ENCODE results near the gene MARCHF2.

GRCh38 chr19:8446061-8446709, 33.1 kb downstream of the MARCHF2 start:
- TF ChIP-seq EZH2 (IDR thresholded peaks at IDR 0.05; ENCODE audit: borderline replicate concordance, low read depth, low read length, severe bottlenecking) (no peak), POLR2A (IDR thresholded peaks at IDR 0.05; ENCODE audit: low read depth, low read length) (no peak), POLR2AphosphoS5 (IDR thresholded peaks at IDR 0.05; ENCODE audit: insufficient read depth, low read depth, low read length) (no peak), FOS (IDR thresholded peaks at IDR 0.05; ENCODE audit: borderline replicate concordance, insufficient read depth, low read length) (no peak)
- TF ChIP-seq, protein P1, sequence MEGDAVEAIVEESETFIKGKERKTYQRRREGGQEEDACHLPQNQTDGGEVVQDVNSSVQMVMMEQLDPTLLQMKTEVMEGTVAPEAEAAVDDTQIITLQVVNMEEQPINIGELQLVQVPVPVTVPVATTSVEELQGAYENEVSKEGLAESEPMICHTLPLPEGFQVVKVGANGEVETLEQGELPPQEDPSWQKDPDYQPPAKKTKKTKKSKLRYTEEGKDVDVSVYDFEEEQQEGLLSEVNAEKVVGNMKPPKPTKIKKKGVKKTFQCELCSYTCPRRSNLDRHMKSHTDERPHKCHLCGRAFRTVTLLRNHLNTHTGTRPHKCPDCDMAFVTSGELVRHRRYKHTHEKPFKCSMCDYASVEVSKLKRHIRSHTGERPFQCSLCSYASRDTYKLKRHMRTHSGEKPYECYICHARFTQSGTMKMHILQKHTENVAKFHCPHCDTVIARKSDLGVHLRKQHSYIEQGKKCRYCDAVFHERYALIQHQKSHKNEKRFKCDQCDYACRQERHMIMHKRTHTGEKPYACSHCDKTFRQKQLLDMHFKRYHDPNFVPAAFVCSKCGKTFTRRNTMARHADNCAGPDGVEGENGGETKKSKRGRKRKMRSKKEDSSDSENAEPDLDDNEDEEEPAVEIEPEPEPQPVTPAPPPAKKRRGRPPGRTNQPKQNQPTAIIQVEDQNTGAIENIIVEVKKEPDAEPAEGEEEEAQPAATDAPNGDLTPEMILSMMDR (IDR thresholded peaks at IDR 0.05; ENCODE audit: extremely low read depth in 1 of 2, insufficient read depth in 1 of 2, low read depth in 1 of 2, low read length in 2 of 2): no peak
- TF ChIP-seq, protein P2, sequence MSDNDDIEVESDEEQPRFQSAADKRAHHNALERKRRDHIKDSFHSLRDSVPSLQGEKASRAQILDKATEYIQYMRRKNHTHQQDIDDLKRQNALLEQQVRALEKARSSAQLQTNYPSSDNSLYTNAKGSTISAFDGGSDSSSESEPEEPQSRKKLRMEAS (IDR thresholded peaks at IDR 0.05; ENCODE audit: insufficient read depth, insufficient read length): no peak
